ENCODE measurements around the gene CAMSAP2. TPM values are rescaled to one million over a fixed set of nuclear protein-coding genes. Genes with fewer than 3 reads are reported as not detected.

The CAMSAP2 gene
- polyA plus RNA-seq, 1 of the 3 experiments (the other 2 are of a cell fraction): 5.5 TPM

DNA sequence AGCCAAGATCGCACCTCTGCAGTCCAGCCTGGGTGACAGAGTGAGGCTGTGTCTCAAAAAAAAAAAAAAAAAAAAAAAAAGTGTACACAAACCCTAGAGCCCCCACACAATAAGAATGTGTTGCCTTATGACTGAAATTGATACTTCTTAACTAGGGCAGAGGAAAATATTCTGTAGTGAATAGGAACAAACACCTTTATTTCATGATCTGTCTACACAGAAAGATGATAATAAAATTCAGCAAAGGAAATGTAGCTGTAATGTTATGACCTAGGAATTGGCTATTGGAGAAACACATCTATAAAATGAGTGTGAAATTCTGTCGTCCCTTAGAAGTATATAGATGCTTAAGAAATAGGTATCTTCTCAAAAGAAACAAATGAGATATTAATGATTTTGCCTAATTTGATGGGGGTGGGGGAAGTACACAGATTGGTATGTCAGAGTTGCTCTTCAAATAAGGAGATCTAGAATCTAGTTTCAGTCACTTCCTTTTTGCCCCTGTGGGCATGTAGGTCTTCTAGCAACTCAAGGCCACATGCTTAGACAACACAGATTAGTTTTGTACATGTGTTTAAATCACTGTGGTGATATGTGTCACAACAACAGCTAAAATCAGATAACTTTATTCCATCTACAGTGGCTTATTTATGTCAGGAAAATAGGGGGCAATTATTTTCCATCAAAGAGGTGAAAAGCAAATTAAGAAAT, 123.4 kb downstream of the CAMSAP2 start:
- CTCF ChIA-PET: interaction anchor here (0.6 to 1.1 kb wide), 2 partner anchors 240 to 301 kb away, joined by 3 to 4 read pairs; no protein-coding TSS in a partner anchor
- H3K79me2 ChIP-seq (ENCODE audit: insufficient read depth): no peaks in the 10 kb centered on the region
- H3K4me1 ChIP-seq (ENCODE audit: control insufficient read depth in 1 of 2, insufficient read depth in 2 of 2, low read depth in 1 of 2, low read length in 1 of 2): peaks cover under 1 to 1% of the 10 kb centered on the region in 2 experiments; a peak in 2 of 4 replicates
- no peak overlapping the region for H3K9ac ChIP-seq
- H3K36me3 ChIP-seq (replicated peaks in 1 of 2; ENCODE audit: control insufficient read depth in 1 of 2, insufficient read depth in 2 of 2, low read length in 1 of 2): peaks cover 55 to 56% of the 10 kb centered on the region in 2 experiments
- 96% methylated on average over 2 of the region's 2 CpGs for WGBS (ENCODE audit: low lambda C conversion rate)
- no peak overlapping the region for H3K27ac ChIP-seq (ENCODE audit: low read depth in 2 of 2, low read length in 1 of 2)
- no peak overlapping the region for H3K4me3 ChIP-seq (ENCODE audit: low read depth in 2 of 2, low read length in 1 of 2)
- H2AFZ ChIP-seq (ENCODE audit: low read depth): no peak overlapping the region
- no peaks in the 10 kb centered on the region for H3K9me2 ChIP-seq
- no peaks in the 10 kb centered on the region for H4K20me1 ChIP-seq (ENCODE audit: insufficient read depth)
- TF ChIP-seq SIN3A (IDR thresholded peaks at IDR 0.05; ENCODE audit: borderline replicate concordance, low read depth, low read length): no peak
- TF ChIP-seq, protein P1, sequence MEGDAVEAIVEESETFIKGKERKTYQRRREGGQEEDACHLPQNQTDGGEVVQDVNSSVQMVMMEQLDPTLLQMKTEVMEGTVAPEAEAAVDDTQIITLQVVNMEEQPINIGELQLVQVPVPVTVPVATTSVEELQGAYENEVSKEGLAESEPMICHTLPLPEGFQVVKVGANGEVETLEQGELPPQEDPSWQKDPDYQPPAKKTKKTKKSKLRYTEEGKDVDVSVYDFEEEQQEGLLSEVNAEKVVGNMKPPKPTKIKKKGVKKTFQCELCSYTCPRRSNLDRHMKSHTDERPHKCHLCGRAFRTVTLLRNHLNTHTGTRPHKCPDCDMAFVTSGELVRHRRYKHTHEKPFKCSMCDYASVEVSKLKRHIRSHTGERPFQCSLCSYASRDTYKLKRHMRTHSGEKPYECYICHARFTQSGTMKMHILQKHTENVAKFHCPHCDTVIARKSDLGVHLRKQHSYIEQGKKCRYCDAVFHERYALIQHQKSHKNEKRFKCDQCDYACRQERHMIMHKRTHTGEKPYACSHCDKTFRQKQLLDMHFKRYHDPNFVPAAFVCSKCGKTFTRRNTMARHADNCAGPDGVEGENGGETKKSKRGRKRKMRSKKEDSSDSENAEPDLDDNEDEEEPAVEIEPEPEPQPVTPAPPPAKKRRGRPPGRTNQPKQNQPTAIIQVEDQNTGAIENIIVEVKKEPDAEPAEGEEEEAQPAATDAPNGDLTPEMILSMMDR (IDR thresholded peaks at IDR 0.05): no peak
- TF ChIP-seq, protein P2, sequence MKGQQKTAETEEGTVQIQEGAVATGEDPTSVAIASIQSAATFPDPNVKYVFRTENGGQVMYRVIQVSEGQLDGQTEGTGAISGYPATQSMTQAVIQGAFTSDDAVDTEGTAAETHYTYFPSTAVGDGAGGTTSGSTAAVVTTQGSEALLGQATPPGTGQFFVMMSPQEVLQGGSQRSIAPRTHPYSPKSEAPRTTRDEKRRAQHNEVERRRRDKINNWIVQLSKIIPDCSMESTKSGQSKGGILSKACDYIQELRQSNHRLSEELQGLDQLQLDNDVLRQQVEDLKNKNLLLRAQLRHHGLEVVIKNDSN (IDR thresholded peaks at IDR 0.05; ENCODE audit: borderline replicate concordance, low read depth): no peak
- TF ChIP-seq PBX3 (IDR thresholded peaks at IDR 0.05): no peak
- no peak for TF ChIP-seq GABPA (IDR thresholded peaks at IDR 0.05; ENCODE audit: low read depth)
- no peak for TF ChIP-seq TCF12 (IDR thresholded peaks at IDR 0.05)
- no peak for TF ChIP-seq TAF1 (IDR thresholded peaks at IDR 0.05; ENCODE audit: borderline replicate concordance, low read depth, low read length)
- TF ChIP-seq JUND (IDR thresholded peaks at IDR 0.05): no peak
- no peak for TF ChIP-seq FOXM1 (IDR thresholded peaks at IDR 0.05; ENCODE audit: low read depth)
- TF ChIP-seq NFIC (IDR thresholded peaks at IDR 0.05; ENCODE audit: borderline replicate concordance): no peak
- TF ChIP-seq FOSL2 (IDR thresholded peaks at IDR 0.05; ENCODE audit: borderline replicate concordance, low read depth): no peak
- no peak for TF ChIP-seq RFX5 (IDR thresholded peaks at IDR 0.05; ENCODE audit: low read length)
- TF ChIP-seq POLR2AphosphoS5 (IDR thresholded peaks at IDR 0.05; ENCODE audit: low read depth, low read length): no peak
- TF ChIP-seq TEAD4 (IDR thresholded peaks at IDR 0.05; ENCODE audit: borderline replicate concordance, insufficient read depth): no peak
- no peak for TF ChIP-seq CHD2 (IDR thresholded peaks at IDR 0.05; ENCODE audit: low read length, partially characterized antibody)
- peaks cover 22% of the 10 kb centered on the region for H3F3A ChIP-seq (replicated peaks; ENCODE audit: insufficient read depth)
- POLR2A ChIA-PET: no interaction called here
- no peak for DNase-seq
- no peaks in the 10 kb centered on the region for H3K27me3 ChIP-seq (ENCODE audit: insufficient read depth)
- H3K4me2 ChIP-seq: no peak overlapping the region
- no peaks in the 10 kb centered on the region for H3K9me3 ChIP-seq
